BE2C (cell line): Measurements from ENCODE around the gene PLD5.

Experiments used
- DNase-seq: peaks from one replicate; pipeline ENCODE4 v3.0.0-alpha.2; 2020
- H3K27me3 ChIP-seq: fragments of 250-450 bp; sonication (Bioruptor Pico); 2 replicates; pipeline ENCODE4 v1.5.1; 2020; ENCODE audit warnings: mild to moderate bottlenecking
- H3K36me3 ChIP-seq: fragments of 250-450 bp; sonication (Bioruptor Pico); 2 replicates; pipeline ENCODE4 v1.5.1; 2020; ENCODE audit warnings: mild to moderate bottlenecking
- H3K4me1 ChIP-seq: fragments of 250-450 bp; sonication (Bioruptor Pico); 2 replicates; pipeline ENCODE4 v1.5.1; 2020
- H3K4me3 ChIP-seq: 2 replicates; pipeline ENCODE4 v1.5.1; 2011; ENCODE audit warnings: low read depth, low read length
- H3K9me3 ChIP-seq: fragments of 250-450 bp; sonication (Bioruptor Pico); 2 replicates; pipeline ENCODE4 v1.5.1; 2020
- CTCF ChIP-seq: IDR thresholded peaks from 2 replicates; pipeline ENCODE4 v1.5.1; 2012; ENCODE audit warnings: mild to moderate bottlenecking, low read depth, low read length

The PLD5 gene

DNA sequence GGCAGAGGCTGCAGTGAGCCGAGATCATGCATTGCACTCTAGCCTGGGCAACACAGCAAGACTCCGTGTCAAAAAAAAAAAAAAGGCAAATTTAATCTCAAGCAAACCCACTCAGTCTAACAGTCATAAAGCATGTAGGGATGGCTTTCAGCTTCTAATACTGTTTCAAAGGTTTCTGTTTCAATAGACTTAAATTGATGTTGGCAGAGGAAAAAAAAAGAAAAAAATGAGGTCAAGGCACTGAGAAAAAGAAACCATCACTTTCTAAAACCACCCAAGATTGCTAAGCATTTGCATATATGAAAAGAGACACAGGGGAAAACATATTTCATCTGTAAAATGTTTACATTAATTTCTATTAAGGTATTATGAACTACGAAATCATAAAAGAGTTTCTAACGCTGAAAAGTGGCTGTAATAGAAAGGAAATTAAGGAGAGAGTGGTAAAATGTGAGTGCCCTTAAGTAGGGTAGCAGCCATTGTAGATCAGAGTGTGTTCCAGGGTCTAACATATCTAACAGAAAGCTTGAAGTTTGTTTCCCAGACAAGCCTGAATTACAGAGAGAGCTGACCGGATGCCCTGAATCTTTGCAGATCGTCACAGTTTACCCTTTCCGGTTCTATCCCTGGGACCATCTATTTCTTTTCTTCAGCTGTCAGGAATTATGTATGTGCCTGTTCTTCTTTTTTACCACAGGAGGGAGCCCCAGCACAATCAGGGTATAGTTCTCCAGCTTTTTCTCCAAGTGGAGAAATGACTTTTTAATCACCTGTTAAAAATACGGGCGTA, 70.0 kb downstream of the PLD5 start:
- no peaks in the 10 kb centered on the region for H3K36me3 ChIP-seq
- H3K4me3 ChIP-seq = no peak overlapping the region
- peak; percentile 24 for DNase-seq
- H3K27me3 ChIP-seq = no peaks in the 10 kb centered on the region
- H3K9me3 ChIP-seq = no peaks in the 10 kb centered on the region
- peaks cover 3% of the 10 kb centered on the region for H3K4me1 ChIP-seq
- TF ChIP-seq CTCF = peak; percentile 86

- H3K4me3 ChIP-seq = no peak overlapping the region
- H3K4me1 ChIP-seq = peaks cover 12% of the 10 kb centered on the region
- TF ChIP-seq CTCF = no peak
- DNase-seq = no peak
- no peaks in the 10 kb centered on the region for H3K36me3 ChIP-seq
- no peaks in the 10 kb centered on the region for H3K9me3 ChIP-seq
- no peaks in the 10 kb centered on the region for H3K27me3 ChIP-seq
Observed at GRCh38 chr1:242452573-242452972, 71.9 kb downstream of the PLD5 start.

DNA sequence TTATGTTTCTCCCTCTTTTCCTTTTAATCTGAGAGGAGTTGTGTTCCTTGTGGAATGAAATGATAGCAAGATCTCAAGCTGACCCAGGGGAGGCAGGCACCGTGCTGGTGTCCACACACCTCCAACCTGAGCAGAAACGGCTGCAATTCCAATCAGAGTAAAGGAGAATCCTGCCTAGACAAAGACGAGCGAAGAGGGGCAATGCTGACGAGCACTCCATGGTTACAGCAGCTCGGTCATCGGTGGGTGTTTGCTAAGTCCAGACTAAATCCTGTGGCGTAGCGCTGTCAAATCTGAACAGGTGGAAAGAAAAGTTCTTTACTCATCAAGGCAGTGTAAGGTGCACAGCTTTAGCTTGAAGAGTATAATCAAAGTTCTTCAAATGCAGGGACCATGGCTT, 74.8 kb downstream of the PLD5 start:
- TF ChIP-seq CTCF = no peak
- Histone ChIP-seq H3K4me1 (peaks cover 12% of the 10 kb centered on the region), H3K36me3 (no peaks in the 10 kb centered on the region), H3K9me3 (no peaks in the 10 kb centered on the region), H3K27me3 (no peaks in the 10 kb centered on the region), H3K4me3 (no peak overlapping the region)
- no peak for DNase-seq

GRCh38 chr1:242448910-242449645, 75.4 kb downstream of the PLD5 start:
- no peaks in the 10 kb centered on the region for H3K27me3 ChIP-seq
- no peak for DNase-seq
- no peaks in the 10 kb centered on the region for H3K9me3 ChIP-seq
- no peak for TF ChIP-seq CTCF
- no peak overlapping the region for H3K4me3 ChIP-seq
- H3K36me3 ChIP-seq = no peaks in the 10 kb centered on the region
- peaks cover 9% of the 10 kb centered on the region for H3K4me1 ChIP-seq

DNA sequence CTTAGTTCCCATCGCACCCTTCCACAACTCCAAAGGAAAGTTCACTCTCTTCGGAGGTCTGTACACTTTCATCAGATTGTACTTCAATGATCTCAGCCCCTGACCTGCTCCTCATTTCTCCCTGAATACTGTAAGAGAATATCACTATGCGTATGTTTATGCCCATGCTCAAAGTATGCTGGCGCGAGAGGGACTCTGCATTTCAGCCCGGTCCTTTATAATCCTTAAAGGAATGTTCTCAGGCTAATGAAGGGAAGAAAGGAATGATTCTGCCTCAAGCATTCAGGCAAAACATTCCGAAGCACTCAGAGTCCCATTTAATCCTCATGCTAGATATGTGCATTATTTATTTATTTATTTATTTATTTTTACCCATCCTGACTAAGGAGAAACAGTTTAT, 76.8 kb downstream of the PLD5 start:
- Histone ChIP-seq H3K27me3 (no peaks in the 10 kb centered on the region), H3K4me1 (peaks cover 9% of the 10 kb centered on the region), H3K9me3 (no peaks in the 10 kb centered on the region), H3K4me3 (no peak overlapping the region), H3K36me3 (no peaks in the 10 kb centered on the region)
- no peak for TF ChIP-seq CTCF
- no peak for DNase-seq

DNA sequence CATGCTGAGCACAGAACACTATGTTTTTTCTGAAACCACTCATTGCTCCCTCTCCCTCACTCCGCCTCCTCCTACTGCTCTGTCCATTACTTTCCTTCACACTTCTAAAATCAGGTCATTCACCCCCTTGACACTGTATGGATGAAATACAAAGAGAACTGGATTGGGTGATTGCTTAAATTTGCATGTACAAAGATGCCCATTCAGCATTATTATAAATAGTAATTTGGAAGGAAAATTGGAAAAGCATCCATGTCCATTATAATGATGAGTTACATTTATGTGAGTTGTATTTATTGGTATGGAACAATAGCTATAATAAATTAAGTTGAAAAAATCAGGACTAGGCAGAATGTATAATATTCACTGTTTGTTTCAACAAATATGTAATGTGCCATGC, 83.7 kb downstream of the PLD5 start:
- Histone ChIP-seq H3K27me3 (no peaks in the 10 kb centered on the region), H3K36me3 (no peaks in the 10 kb centered on the region), H3K9me3 (no peaks in the 10 kb centered on the region), H3K4me1 (0 out of 2 replicates have a peak, but pooled peaks cover 2% of the 10 kb centered on the region), H3K4me3 (no peak overlapping the region)
- no peak for TF ChIP-seq CTCF
- DNase-seq = no peak
